GM21723 (cell line): ENCODE data around the gene CCDC59.
"Not testable (repeated sequence)": the region's sequence is repeated elsewhere in the genome, so short reads cannot be mapped to it uniquely, and the experiment has no call there.

Experiments
- ATAC-seq: cut with Tn5 transposase; IDR thresholded peaks from one replicate; pipeline ENCODE4 v1.9.1; 2021; ENCODE audit warnings: mild to moderate bottlenecking, moderate library complexity; ENCODE audit not compliant: unreplicated experiment

Gene CCDC59

DNA sequence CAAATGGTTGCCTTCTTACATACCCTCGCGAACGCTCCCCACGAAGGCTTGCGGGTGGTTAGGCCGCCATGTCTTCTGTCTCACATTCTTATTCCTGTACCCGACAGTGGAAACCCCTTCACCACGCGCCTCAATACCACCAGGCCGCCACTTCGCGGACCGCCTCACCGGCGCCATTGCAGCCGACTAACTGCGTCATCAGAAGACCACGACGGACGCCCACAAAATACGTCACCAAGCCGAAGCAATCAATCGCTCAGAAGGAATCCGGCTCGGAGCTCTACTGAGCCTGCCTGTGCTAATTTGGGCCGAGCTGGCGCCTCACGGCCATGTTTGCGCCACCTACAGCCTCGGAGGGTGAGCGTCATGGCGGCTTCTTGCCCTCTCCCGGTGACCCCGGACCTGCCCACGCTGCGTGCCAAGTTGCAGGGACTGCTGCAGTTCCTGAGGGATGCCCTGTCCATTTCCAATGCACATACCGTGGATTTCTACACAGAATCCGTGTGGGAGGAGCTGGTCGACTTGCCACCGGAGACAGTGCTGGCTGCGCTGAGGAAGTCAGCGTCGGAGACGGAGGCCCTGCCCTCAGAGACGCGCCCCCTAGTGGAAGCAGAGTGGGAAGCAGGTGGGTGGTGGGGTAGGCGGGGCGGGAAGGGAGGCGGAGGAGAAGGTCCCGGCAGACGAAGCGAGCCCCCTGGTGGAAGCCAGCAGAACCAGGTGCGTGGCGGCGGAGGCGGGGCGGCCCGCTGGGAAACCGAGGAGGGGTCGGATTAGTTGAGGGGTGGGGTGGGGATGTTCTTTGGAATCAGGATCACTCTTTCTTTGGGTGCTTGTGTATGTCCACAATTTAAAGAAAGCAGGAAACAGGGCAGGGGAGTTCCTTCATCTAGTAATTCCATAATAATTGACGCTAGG is at the start of gene CCDC59, which contains the start of gene METTL25:
CCDC59 (minus strand) TSS at position 188 of the 915 bp plus-strand sequence; CDS start at position 177, 11 bp downstream.
METTL25 (plus strand) TSS at position 330 of the 915 bp plus-strand sequence; CDS start at position 367, 37 bp downstream.
- ATAC-seq, result peak; percentile 95

- ATAC-seq, result no peak
Measured at GRCh38 chr12:82407481-82407880, 49.3 kb upstream of the CCDC59 start.

- ATAC-seq, result no peak
Measured at GRCh38 chr12:82406651-82407050, 48.5 kb upstream of the CCDC59 start.

DNA sequence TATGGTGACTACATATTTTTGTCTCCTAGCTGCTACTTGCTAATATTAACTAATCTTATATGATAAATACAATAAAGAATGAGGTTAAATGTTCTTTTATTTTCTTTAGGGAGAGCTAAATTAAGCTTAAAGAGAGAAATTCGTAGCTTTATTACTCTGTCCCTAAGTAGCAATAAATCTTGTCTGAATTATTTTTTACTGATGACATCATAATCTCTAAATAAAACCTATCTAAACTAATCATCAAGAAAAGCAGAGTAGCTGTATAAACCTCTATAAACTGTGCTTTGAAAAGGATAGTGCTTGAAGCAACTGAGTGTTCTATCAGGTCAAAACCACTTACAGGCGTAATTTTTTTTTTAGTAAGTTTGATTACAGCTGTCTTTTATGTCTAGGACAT is 42.6 kb upstream of the CCDC59 start:
- no peak for ATAC-seq

GRCh38 chr12:82398879-82399278 is 40.7 kb upstream of the CCDC59 start:
- ATAC-seq, result no peak

- no peak for ATAC-seq
Measured at GRCh38 chr12:82383930-82384552, 25.9 kb upstream of the CCDC59 start.

DNA sequence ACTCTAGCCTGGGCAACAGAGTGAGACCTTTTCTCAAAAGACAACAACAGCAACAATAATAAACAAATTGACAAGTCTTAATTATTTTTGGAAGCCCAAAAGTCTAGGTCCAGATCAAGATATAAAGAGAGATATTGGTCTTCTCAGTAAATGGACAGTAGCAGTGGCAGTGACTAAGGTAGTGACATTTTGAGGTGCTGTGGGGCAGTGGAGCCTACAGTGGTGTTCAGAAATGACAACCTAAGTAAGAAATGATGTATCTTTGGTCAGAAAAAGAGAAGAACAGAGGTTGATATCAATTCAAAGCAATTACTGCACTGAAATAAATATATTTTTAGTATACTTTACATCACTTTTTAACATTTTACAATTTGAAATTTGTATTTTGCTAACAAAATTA is 20.8 kb upstream of the CCDC59 start:
- ATAC-seq, result no peak

GRCh38 chr12:82375201-82375600 is 17.0 kb upstream of the CCDC59 start:
- no peak for ATAC-seq

DNA sequence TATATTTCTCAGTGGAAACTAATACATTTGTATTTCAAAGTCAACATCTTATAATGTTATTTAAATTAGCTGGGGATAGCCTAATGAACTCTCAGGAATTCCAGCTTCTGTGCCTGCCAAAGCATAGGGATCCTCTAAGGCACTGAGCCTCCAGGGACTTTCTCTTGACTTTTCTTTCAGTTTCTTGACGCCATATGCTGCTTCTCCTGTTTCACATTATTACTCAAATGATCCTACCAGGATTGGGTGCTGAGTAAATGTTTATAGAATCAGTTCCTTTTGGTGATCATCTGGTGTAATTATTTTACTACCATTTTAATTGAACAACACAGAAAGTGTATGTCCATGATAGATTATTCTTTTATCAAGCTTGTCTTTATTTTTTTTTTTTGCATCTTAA is 8.0 kb upstream of the CCDC59 start:
- no peak for ATAC-seq

DNA sequence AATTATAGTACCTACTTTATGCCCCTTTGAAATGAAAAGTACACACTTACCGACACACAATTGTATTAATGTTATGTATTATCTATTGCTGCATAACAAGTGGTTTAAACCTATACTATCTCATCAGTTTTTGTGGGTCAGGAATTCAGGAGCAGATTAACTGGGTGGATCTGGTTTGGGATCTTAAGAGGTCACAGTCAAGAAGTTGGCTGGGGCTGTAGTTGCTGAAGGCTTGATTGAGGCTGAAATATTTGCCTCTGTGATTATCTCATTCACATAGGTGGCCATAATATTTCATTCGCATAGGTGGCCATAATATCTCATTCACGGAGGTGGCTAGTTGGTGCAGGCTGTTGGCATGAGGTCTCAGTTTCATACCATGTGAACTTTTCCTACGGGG is 5.8 kb upstream of the CCDC59 start:
- ATAC-seq, result no peak

DNA sequence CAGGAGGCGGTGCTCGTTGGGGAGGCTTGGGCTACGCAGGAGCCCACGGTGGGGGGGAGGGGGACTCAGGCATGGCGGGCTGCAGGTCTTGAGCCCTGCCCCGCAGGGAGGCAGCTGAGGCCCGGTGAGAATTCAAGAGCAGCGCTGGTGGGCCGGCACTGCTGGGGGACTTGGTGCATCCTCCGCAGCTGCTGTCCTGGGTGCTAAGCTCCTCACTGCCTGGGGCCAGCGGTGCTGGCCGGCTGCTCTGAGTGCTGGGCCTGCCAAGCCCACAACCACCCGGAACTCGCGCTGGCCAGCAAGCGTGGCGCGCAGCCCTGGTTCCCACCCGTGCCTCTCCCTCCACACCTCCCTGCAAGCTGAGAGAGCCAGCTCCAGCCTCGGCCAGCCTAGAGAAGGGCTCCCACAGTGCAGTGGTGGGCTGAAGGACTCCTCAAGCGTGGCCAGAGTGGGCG is 3.3 kb upstream of the CCDC59 start:
- no peak for ATAC-seq

GRCh38 chr12:82360834-82361233 is 2.6 kb upstream of the CCDC59 start:
- ATAC-seq, result not testable (repeated sequence)

DNA sequence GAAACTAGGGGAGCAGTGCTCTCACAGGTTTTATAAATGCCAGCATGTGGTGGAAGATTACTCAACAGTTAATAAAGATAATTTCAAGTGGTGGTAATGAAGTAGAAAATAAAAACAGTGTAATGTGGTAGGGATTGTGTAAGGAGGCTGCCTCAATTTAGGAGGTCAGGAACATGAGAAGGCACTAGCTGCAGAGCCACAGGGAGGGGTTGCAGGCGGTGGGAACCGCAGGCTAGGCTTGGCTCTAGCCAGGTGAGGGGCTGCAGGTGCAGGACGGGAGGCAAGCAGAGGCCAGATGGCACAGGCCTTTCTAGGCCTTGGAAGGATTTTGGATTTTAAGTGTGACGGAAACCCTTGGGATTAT is 910 bp upstream of the CCDC59 start:
- peak; percentile 27 for ATAC-seq

GRCh38 chr12:82357845-82358199 is 365 bp downstream of the CCDC59 start:
- ATAC-seq, result no peak

GRCh38 chr12:82357340-82357739 is 847 bp downstream of the CCDC59 start:
- ATAC-seq, result no peak

- no peak for ATAC-seq
Measured at GRCh38 chr12:82351390-82351789, 6.8 kb downstream of the CCDC59 start.

- ATAC-seq, result no peak
Measured at GRCh38 chr12:82350161-82350560, 8.0 kb downstream of the CCDC59 start.

- no peak for ATAC-seq
Measured at GRCh38 chr12:82329508-82329907, 28.7 kb downstream of the CCDC59 start.

DNA sequence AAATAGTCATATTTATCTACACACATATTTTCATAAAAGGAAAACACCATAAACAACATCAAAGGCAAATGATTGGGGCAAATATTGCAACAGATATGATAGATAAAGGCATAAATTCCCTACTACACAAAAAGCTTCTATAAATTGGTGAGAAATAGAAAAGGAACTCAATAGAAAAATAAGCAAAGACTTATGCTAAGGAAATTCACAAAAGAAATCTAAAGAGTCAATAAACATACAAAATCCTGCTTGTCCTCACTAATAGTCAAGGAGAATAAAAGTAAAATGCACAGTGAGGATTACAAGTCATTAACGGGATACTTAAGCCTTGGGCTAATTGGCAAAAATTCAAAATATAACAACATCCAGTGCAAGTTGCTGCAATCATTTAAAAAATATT is 30.3 kb downstream of the CCDC59 start:
- ATAC-seq, result no peak

GRCh38 chr12:82326905-82327503 is 31.2 kb downstream of the CCDC59 start:
- peak; percentile 62 for ATAC-seq

DNA sequence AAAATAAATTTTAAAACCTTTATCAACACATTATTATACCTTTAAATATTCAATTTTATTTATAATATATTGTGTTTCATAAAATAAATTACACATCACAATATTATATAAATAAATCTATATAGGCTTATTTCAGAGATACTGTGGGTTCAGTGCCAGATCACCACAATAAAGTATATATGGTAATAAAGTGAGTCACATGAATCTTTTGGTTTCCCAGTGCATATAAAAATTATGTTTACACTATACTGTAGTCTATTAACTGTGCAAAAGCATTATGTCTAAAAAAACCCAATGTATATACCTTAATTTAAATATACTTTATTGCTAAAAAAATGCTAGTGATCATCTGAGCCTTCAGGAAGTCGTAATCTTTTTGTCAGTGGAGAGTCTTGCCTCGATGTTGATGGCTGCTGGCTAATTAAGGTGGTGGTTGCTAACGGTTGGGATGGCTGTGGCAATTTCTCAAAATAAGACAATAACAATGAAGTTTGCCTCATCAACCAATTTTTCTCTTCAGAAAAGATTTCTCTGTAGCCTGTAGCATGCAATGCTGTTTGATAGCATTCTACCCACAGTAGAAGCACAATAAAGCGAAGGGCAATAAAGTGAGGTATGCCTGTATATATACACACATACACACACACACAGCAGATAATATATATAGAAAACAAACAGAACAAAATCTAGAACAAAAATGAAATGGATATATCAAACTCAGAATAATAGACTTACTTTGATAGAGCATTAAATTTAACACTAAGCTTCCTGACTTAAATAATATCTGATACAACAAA is 32.4 kb downstream of the CCDC59 start:
- no peak for ATAC-seq
